GM12872 (cell line): ENCODE data around the gene SAMD10.

Source experiments
- CTCF ChIP-seq: IDR thresholded peaks from 3 replicates; pipeline ENCODE4 v1.5.1; 2011; ENCODE audit warnings: low read depth, mild to moderate bottlenecking, low read length, moderate library complexity; ENCODE audit not compliant: insufficient read depth

Gene SAMD10

GRCh38 chr20:63951398-63952209, 27.8 kb downstream of the SAMD10 start:
- TF ChIP-seq CTCF: no peak

- TF ChIP-seq CTCF: no peak
These were observed 28.6 kb downstream of the SAMD10 start for GRCh38 chr20:63950701-63951397.

GRCh38 chr20:63947638-63948456, 31.6 kb downstream of the SAMD10 start:
- TF ChIP-seq CTCF: no peak

- TF ChIP-seq CTCF: no peak
These were observed 32.3 kb downstream of the SAMD10 start for GRCh38 chr20:63946986-63947637.

DNA sequence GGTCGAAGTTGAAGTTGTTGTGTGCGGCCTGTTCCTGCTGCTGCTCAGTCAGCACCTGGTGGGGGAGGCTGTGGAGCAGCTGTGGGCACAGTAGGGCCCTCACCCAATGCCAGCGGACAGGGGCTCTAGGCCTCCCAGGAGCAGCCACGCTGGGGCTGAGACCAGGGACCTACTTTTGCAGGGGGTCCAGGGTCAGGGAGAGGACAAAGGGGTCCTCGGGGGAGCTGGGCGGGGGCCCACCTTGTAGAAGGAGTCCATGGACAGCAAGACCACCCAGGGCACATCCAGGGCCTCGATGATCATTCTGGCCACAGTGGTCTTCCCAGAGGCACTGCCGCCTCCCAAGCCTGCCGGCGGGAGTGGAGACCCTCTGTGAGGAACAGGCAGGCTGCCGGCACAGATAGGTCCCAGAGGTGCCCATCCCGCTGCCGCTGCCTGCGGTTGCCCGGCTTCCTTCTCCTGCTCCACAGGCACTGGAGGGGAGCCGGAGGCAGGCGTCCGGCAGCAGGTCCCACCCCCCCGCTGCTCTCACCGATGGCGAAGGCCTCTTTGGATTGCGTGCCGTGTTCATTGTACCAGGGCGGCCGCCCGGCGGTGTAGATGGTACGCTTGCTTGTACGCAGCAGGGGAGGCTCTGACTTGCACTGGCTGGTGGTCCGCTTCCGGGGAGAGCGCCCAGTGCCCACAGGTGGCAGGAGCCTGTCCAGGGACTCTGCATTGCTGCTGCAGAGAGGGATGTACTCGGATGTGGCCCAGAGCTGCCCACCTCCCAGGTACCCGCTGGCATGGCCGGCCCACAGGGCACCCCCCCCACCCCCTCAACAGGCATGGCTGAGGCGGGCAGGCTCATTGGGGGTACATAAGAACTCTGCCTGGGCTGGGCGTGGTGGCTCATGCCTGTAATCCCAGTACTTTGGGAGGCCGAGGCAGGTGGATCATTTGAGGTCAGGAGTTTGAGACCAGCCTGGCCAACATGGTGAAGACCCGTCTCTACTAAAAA, 33.2 kb downstream of the SAMD10 start:
- no peak for TF ChIP-seq CTCF

GRCh38 chr20:63945031-63945658, 34.3 kb downstream of the SAMD10 start:
- TF ChIP-seq CTCF: no peak
